Fibroblast of villous mesenchyme (primary cell): ENCODE data around the gene PRDM1. TPM values are rescaled to one million over a fixed set of nuclear protein-coding genes. Genes with fewer than 3 reads are reported as not detected.

Experiments used
- DNase-seq: peaks from one replicate; pipeline ENCODE4 v3.0.0-alpha.2; 2010; ENCODE audit warnings: low read depth
- H3K4me3 ChIP-seq: 2 replicates; pipeline ENCODE4 v1.5.1; 2011; ENCODE audit warnings: low read depth, mild to moderate bottlenecking, low read length
- CTCF ChIP-seq: IDR thresholded peaks from 2 replicates; pipeline ENCODE4 v1.5.1; 2012; ENCODE audit warnings: low read depth, mild to moderate bottlenecking, low read length; ENCODE audit not compliant: insufficient read depth
- total RNA-seq: library from RNA; depleted of rRNA; stranded (reverse); fragments of >200 nt; gene quantifications from 2 replicates; pipeline ENCODE4 v1.2.3, GENCODE V29; 2012

The PRDM1 gene
- total RNA-seq, 1 donor, result 39.7 TPM

GRCh38 chr6:106104941-106105340 lies 18.8 kb downstream of the PRDM1 start:
- H3K4me3 ChIP-seq, result no peak overlapping the region
- no peak for DNase-seq
- no peak for TF ChIP-seq CTCF

- no peak for TF ChIP-seq CTCF
- H3K4me3 ChIP-seq, result no peak overlapping the region
- DNase-seq, result no peak
Observed at GRCh38 chr6:106105493-106105892, 19.4 kb downstream of the PRDM1 start.

- no peak overlapping the region for H3K4me3 ChIP-seq
- no peak for DNase-seq
- TF ChIP-seq CTCF, result no peak
Observed at GRCh38 chr6:106106276-106107042, 20.3 kb downstream of the PRDM1 start.

GRCh38 chr6:106107043-106107613 lies 21.0 kb downstream of the PRDM1 start:
- TF ChIP-seq CTCF, result no peak
- DNase-seq, result no peak

GRCh38 chr6:106108129-106108528 lies 22.0 kb downstream of the PRDM1 start:
- no peak for TF ChIP-seq CTCF
- no peak for DNase-seq

More at GRCh38 chr6:106107043-106107613, 21.0 kb downstream of the PRDM1 start:
- no peak overlapping the region for H3K4me3 ChIP-seq

GRCh38 chr6:106109029-106109428 lies 22.9 kb downstream of the PRDM1 start:
- H3K4me3 ChIP-seq, result no peak overlapping the region
- DNase-seq, result no peak
- TF ChIP-seq CTCF, result no peak

More at GRCh38 chr6:106108129-106108528, 22.0 kb downstream of the PRDM1 start:
- H3K4me3 ChIP-seq, result no peak overlapping the region
